Endothelial cell of umbilical vein (primary cell): ENCODE data around the gene APMAP. TPM values are rescaled to one million over a fixed set of nuclear protein-coding genes. Genes with fewer than 3 reads are reported as not detected.

Source experiments
- BruUV-seq: library from RNA; stranded (reverse); fragments of 400-500 nt; replicated peaks from 2 replicates; lab custom pipeline; 2021; lab: Mats Ljungman, UMichigan
- CTCF ChIA-PET: fragments of 300-600, 350-600 bp; sonication (Branson Sonifier 250); formaldehyde crosslinking; loops from one replicate; lab custom pipeline; 2021; ENCODE audit warnings: antibody characterized with exemption, inconsistent platforms; lab: Charles Lee
- POLR2A ChIA-PET: fragments of 300-600, 350-600 bp; sonication (Branson Sonifier 250); formaldehyde crosslinking; loops from one replicate; lab custom pipeline; 2021; ENCODE audit warnings: antibody characterized with exemption, inconsistent platforms; lab: Charles Lee
- DNase-seq: peaks from one replicate; pipeline ENCODE4 v3.0.0-alpha.2; 2011; ENCODE audit warnings: low read depth, low spot score
- FAIRE-seq: peaks from 2 replicates; lab custom pipeline; 2011; peaks lifted over from hg19 to GRCh38; lab: Jason Lieb, UNC
- H2AFZ ChIP-seq: 2 replicates; pipeline ENCODE4 v1.6.0; 2012; ENCODE audit warnings: low read depth, low read length, control low read depth, inconsistent platforms
- H3K27ac ChIP-seq: 2 replicates; pipeline ENCODE4 v1.5.1; 2011; ENCODE audit warnings: low read depth, mild to moderate bottlenecking, control low read depth, low read length, moderate library complexity; ENCODE audit not compliant: insufficient read depth
- H3K27me3 ChIP-seq, 2 experiments: 2 replicates each; pipeline versions ENCODE4 v1.6.0 to v1.6.1; 2011; ENCODE audit warnings: low read length in 2 of 2, mixed read lengths in 1 of 2; ENCODE audit not compliant: control insufficient read depth in 2 of 2, insufficient read depth in 2 of 2
- H3K36me3 ChIP-seq, 2 experiments: 2 replicates in 1 of 2; 3 replicates in 1 of 2; pipeline ENCODE4 v1.5.1; 2011; ENCODE audit warnings: low read length in 2 of 2, mild to moderate bottlenecking in 1 of 2, moderate library complexity in 1 of 2; ENCODE audit not compliant: control insufficient read depth in 2 of 2, insufficient read depth in 2 of 2; ENCODE audit errors: extremely low read depth in 1 of 2
- H3K4me1 ChIP-seq: 3 replicates; pipeline ENCODE4 v1.5.1; 2011; ENCODE audit warnings: mild to moderate bottlenecking, low read length; ENCODE audit not compliant: control insufficient read depth, insufficient read depth; ENCODE audit errors: extremely low read depth
- H3K4me2 ChIP-seq: 2 replicates; pipeline ENCODE4 v1.6.1; 2011; ENCODE audit warnings: low read length, control low read depth, mixed read lengths; ENCODE audit not compliant: insufficient read depth
- H3K4me3 ChIP-seq, 3 experiments: fragments of 200-600 bp in 1 of 3; sonication (generic), shearing (Covaris generic) in 1 of 3; replicated peaks in 1 of 3; 2 replicates each; pipeline ENCODE4 v1.5.1; 2011 to 2016; ENCODE audit warnings: control low read depth in 3 of 3, low read length in 3 of 3, mild to moderate bottlenecking in 2 of 3, inconsistent platforms in 1 of 3, low read depth in 1 of 3, moderate library complexity in 1 of 3; ENCODE audit not compliant: insufficient read depth in 1 of 3
- H3K79me2 ChIP-seq: 2 replicates; pipeline ENCODE4 v1.6.0; 2012; ENCODE audit warnings: low read length, inconsistent platforms; ENCODE audit not compliant: control insufficient read depth, insufficient read depth
- H3K9ac ChIP-seq: replicated peaks from 2 replicates; pipeline ENCODE3; 2011; ENCODE audit warnings: low read length, control low read depth; ENCODE audit not compliant: insufficient read depth; ENCODE audit errors: extremely low read depth
- H3K9me1 ChIP-seq: replicated peaks from 3 replicates; pipeline ENCODE4 v1.6.0; 2011; ENCODE audit warnings: mild to moderate bottlenecking, low read length; ENCODE audit not compliant: control insufficient read depth, insufficient read depth; ENCODE audit errors: extremely low read depth
- H3K9me3 ChIP-seq: replicated peaks from 2 replicates; pipeline ENCODE4 v1.5.1; 2012; ENCODE audit warnings: low read length, inconsistent platforms; ENCODE audit not compliant: control insufficient read depth, insufficient read depth
- H4K20me1 ChIP-seq: replicated peaks from 2 replicates; pipeline ENCODE3; 2011; ENCODE audit warnings: mild to moderate bottlenecking, low read length; ENCODE audit not compliant: control insufficient read depth, insufficient read depth; ENCODE audit errors: extremely low read depth
- EZH2 ChIP-seq: IDR thresholded peaks from 2 replicates; pipeline ENCODE4 v1.6.1; 2012; ENCODE audit warnings: borderline replicate concordance, low read depth, mild to moderate bottlenecking, moderate library complexity, low read length, inconsistent platforms; ENCODE audit not compliant: severe bottlenecking
- FOS ChIP-seq: IDR thresholded peaks from 2 replicates; pipeline ENCODE4 v1.6.1; 2011; ENCODE audit warnings: mild to moderate bottlenecking, low read length, moderate library complexity, borderline replicate concordance; ENCODE audit not compliant: insufficient read depth
- GATA2 ChIP-seq: IDR thresholded peaks from 2 replicates; pipeline ENCODE4 v1.7.0; 2011; ENCODE audit warnings: low read depth, mild to moderate bottlenecking, moderate library complexity, mixed read lengths, low read length; ENCODE audit not compliant: insufficient read length, insufficient read depth
- JUN ChIP-seq: IDR thresholded peaks from 2 replicates; pipeline ENCODE4 v1.6.1; 2011; ENCODE audit warnings: borderline replicate concordance, low read depth; ENCODE audit not compliant: insufficient read length, insufficient read depth
- MYC ChIP-seq: IDR thresholded peaks from one replicate; pipeline ENCODE4 v1.6.1; 2011; ENCODE audit warnings: mild to moderate bottlenecking, low read depth, low read length
- POLR2A ChIP-seq: IDR thresholded peaks from 2 replicates; pipeline ENCODE4 v1.6.1; 2012; ENCODE audit warnings: low read depth, mild to moderate bottlenecking, control low read depth, low read length
- POLR2AphosphoS5 ChIP-seq: IDR thresholded peaks from 2 replicates; pipeline ENCODE4 v1.6.1; 2012; ENCODE audit warnings: low read depth, mild to moderate bottlenecking, control low read depth, low read length, moderate library complexity; ENCODE audit not compliant: insufficient read depth
- dilution Hi-C: fragments of 300-500 bp; cut with MboI; formaldehyde crosslinking; loops from one replicate; pipeline ENCODE4 v1.15.0; 2019; ENCODE audit warnings: low sequenced_read_pairs; ENCODE audit not compliant: extremely low pct_ligation_motif_present
- intact Hi-C: fragments of 100-400 bp; cut with micrococcal nuclease; formaldehyde crosslinking; loops from one replicate; pipeline ENCODE4 v1.10.0; 2022
- polyA plus RNA-seq, 4 experiments: library from polyadenylated mRNA; depleted of rRNA in 3 of 4; stranded (reverse) in 3 of 4; unstranded in 1 of 4; fragments of >200 nt; gene quantifications; 2 replicates each; pipeline versions ENCODE4 v1.2.1 to v1.2.3, GENCODE V29; 2011 to 2012; ENCODE audit warnings: missing spikeins in 1 of 4
- total RNA-seq: library from RNA; stranded (reverse); gene quantifications from 2 replicates; pipeline ENCODE4 v1.2.3, GENCODE V29; 2021
- TF ChIP-seq, protein P1 (sequence below): IDR thresholded peaks from 2 replicates; pipeline ENCODE4 v1.6.1; 2011; ENCODE audit not compliant: insufficient read depth, insufficient read length
- TF ChIP-seq, protein P2 (sequence below), 2 donors: IDR thresholded peaks; 1 replicate in 1 of 2; 2 replicates in 1 of 2; pipeline ENCODE4 v1.5.1; 2011; ENCODE audit warnings: low read length in 2 of 2, mild to moderate bottlenecking in 2 of 2, moderate library complexity in 2 of 2, control low read depth in 1 of 2, inconsistent platforms in 1 of 2, low read depth in 1 of 2; ENCODE audit not compliant: insufficient read depth in 1 of 2; ENCODE audit errors: extremely low read depth in 1 of 2

Gene APMAP
- total and polyA plus RNA-seq, 2 donors (not counting 3 experiments of a cell fraction or from before 2014, with no cell fraction given) = 80.7 to 110 TPM

GRCh38 chr20:24981790-24982189, 10.8 kb downstream of the APMAP start:
- no peaks in the 10 kb centered on the region for H3K9me1 ChIP-seq
- H3K27me3 ChIP-seq = no peaks in the 10 kb centered on the region
- DNase-seq (no peak), FAIRE-seq (no peak)
- no peak for TF ChIP-seq MYC
- TF ChIP-seq POLR2A = no peak
- no peak for TF ChIP-seq JUN
- TF ChIP-seq, protein P1, sequence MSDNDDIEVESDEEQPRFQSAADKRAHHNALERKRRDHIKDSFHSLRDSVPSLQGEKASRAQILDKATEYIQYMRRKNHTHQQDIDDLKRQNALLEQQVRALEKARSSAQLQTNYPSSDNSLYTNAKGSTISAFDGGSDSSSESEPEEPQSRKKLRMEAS = no peak
- TF ChIP-seq EZH2 = no peak
- TF ChIP-seq GATA2 = no peak
- TF ChIP-seq, protein P2, sequence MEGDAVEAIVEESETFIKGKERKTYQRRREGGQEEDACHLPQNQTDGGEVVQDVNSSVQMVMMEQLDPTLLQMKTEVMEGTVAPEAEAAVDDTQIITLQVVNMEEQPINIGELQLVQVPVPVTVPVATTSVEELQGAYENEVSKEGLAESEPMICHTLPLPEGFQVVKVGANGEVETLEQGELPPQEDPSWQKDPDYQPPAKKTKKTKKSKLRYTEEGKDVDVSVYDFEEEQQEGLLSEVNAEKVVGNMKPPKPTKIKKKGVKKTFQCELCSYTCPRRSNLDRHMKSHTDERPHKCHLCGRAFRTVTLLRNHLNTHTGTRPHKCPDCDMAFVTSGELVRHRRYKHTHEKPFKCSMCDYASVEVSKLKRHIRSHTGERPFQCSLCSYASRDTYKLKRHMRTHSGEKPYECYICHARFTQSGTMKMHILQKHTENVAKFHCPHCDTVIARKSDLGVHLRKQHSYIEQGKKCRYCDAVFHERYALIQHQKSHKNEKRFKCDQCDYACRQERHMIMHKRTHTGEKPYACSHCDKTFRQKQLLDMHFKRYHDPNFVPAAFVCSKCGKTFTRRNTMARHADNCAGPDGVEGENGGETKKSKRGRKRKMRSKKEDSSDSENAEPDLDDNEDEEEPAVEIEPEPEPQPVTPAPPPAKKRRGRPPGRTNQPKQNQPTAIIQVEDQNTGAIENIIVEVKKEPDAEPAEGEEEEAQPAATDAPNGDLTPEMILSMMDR (IDR thresholded peaks at IDR 0.05; ENCODE audit: extremely low read depth in 1 of 2, insufficient read depth in 1 of 2, low read depth in 1 of 2, low read length in 2 of 2) = no peak
- TF ChIP-seq FOS = no peak
- TF ChIP-seq POLR2AphosphoS5 = no peak
- no peak overlapping the region for H3K9ac ChIP-seq
- H3K9me3 ChIP-seq = no peaks in the 10 kb centered on the region
- H3K4me1 ChIP-seq = no peaks in the 10 kb centered on the region
- dilution Hi-C loops = no loop called here
- no TSS peak for BruUV-seq
- peaks cover 11% of the 10 kb centered on the region for H3K79me2 ChIP-seq
- H2AFZ ChIP-seq = no peak overlapping the region
- POLR2A ChIA-PET = no interaction called here
- H3K4me3 ChIP-seq = no peak overlapping the region
- no peaks in the 10 kb centered on the region for H4K20me1 ChIP-seq
- H3K36me3 ChIP-seq = peaks cover 2 to 5% of the 10 kb centered on the region in 2 experiments
- CTCF ChIA-PET = no interaction called here
- no peak overlapping the region for H3K4me2 ChIP-seq
- H3K27ac ChIP-seq = no peak overlapping the region
- intact Hi-C loops = no loop called here
